22Rv1 (cell line): ENCODE data around the gene FNDC7.

Experiments
- H3K27ac ChIP-seq: fragments of 450-650 bp; 2 replicates; pipeline ENCODE4 v1.5.1; 2017
- CTCF ChIP-seq: fragments of 450-650 bp; IDR thresholded peaks from 2 replicates; pipeline ENCODE4 v1.5.1; 2017; ENCODE audit warnings: mild to moderate bottlenecking
- ZFX ChIP-seq: fragments of 450-650 bp; IDR thresholded peaks from 2 replicates; pipeline ENCODE4 v1.6.1; 2017; ENCODE audit warnings: antibody characterized with exemption, borderline replicate concordance

The FNDC7 gene

GRCh38 chr1:108715932-108716331, 3.2 kb downstream of the FNDC7 start:
- no peak overlapping the region for H3K27ac ChIP-seq
- no peak for TF ChIP-seq CTCF
- no peak for TF ChIP-seq ZFX

GRCh38 chr1:108716437-108717230, 3.9 kb downstream of the FNDC7 start:
- no peak for TF ChIP-seq ZFX
- TF ChIP-seq CTCF, result no peak

GRCh38 chr1:108717774-108718316, 5.1 kb downstream of the FNDC7 start:
- H3K27ac ChIP-seq, result no peak overlapping the region
- TF ChIP-seq ZFX, result no peak
- no peak for TF ChIP-seq CTCF

More at GRCh38 chr1:108716437-108717230, 3.9 kb downstream of the FNDC7 start:
- H3K27ac ChIP-seq, result no peak overlapping the region

GRCh38 chr1:108718927-108719655, 6.4 kb downstream of the FNDC7 start:
- H3K27ac ChIP-seq, result no peak overlapping the region
- TF ChIP-seq CTCF, result no peak
- no peak for TF ChIP-seq ZFX

GRCh38 chr1:108719656-108720435, 7.1 kb downstream of the FNDC7 start:
- no peak for TF ChIP-seq ZFX
- no peak overlapping the region for H3K27ac ChIP-seq

GRCh38 chr1:108722292-108722691, 9.6 kb downstream of the FNDC7 start:
- TF ChIP-seq CTCF (no peak), ZFX (no peak)
- H3K27ac ChIP-seq, result no peak overlapping the region

- no peak overlapping the region for H3K27ac ChIP-seq
- no peak for TF ChIP-seq ZFX
- no peak for TF ChIP-seq CTCF
These were observed 13.2 kb downstream of the FNDC7 start for GRCh38 chr1:108725906-108726305.
